Measurements from ENCODE around the gene SNCA.

Gene SNCA

GRCh38 chr4:89719536-89720090, 117.3 kb downstream of the SNCA start:
- Histone ChIP-seq H3K9me3 (replicated peaks in 1 of 11) (peaks cover 0 to 16% (median 0%) of the 10 kb centered on the region in 11 experiments; a peak in 5 of 22 replicates), H3K4me3 (no peak overlapping the region), H3K27ac (no peak overlapping the region), H3K4me1 (no peaks in the 10 kb centered on the region), H4K20me1 (no peaks in the 10 kb centered on the region), H3K27me3 (no peaks in the 10 kb centered on the region), H3K9ac (no peak overlapping the region), H3K4me2 (no peak overlapping the region), H3K36me3 (peaks cover 0 to 23% (median 0%) of the 10 kb centered on the region in 11 experiments; a peak in 6 of 22 replicates)
- no peak for TF ChIP-seq Cebpa-rat (IDR thresholded peaks at IDR 0.05)

GRCh38 chr4:89716893-89717292, 120.1 kb downstream of the SNCA start:
- Histone ChIP-seq H3K27me3 (no peaks in the 10 kb centered on the region), H3K4me2 (no peak overlapping the region), H3K9me3 (replicated peaks in 1 of 11) (peaks cover 0 to 16% (median 0%) of the 10 kb centered on the region in 11 experiments; a peak in 5 of 22 replicates), H3K4me1 (no peaks in the 10 kb centered on the region), H3K36me3 (peaks cover 0 to 8% (median 0%) of the 10 kb centered on the region in 11 experiments; a peak in 1 of 22 replicates), H3K27ac (no peak overlapping the region), H3K4me3 (no peak overlapping the region), H4K20me1 (no peaks in the 10 kb centered on the region), H3K9ac (no peak overlapping the region)
- TF ChIP-seq Cebpa-rat (IDR thresholded peaks at IDR 0.05) = no peak

GRCh38 chr4:89715631-89716030, 121.3 kb downstream of the SNCA start:
- Histone ChIP-seq H3K27me3 (no peaks in the 10 kb centered on the region), H4K20me1 (no peaks in the 10 kb centered on the region), H3K4me3 (no peak overlapping the region), H3K27ac (no peak overlapping the region), H3K36me3 (peaks cover 0 to 8% (median 0%) of the 10 kb centered on the region in 11 experiments; a peak in 1 of 22 replicates), H3K9ac (no peak overlapping the region), H3K4me1 (no peaks in the 10 kb centered on the region), H3K9me3 (replicated peaks in 1 of 11) (peaks cover 0 to 16% (median 0%) of the 10 kb centered on the region in 11 experiments; a peak in 5 of 22 replicates), H3K4me2 (no peak overlapping the region)
- TF ChIP-seq Cebpa-rat (IDR thresholded peaks at IDR 0.05) = no peak

- no peak overlapping the region for H3K27ac ChIP-seq
- no peak overlapping the region for H3K4me2 ChIP-seq
- H4K20me1 ChIP-seq = no peaks in the 10 kb centered on the region
Measured at GRCh38 chr4:89712827-89713226, 124.1 kb downstream of the SNCA start.

GRCh38 chr4:89712141-89712540, 124.8 kb downstream of the SNCA start:
- Histone ChIP-seq H3K9ac (no peak overlapping the region), H3K4me3 (no peak overlapping the region), H3K27me3 (no peaks in the 10 kb centered on the region), H3K9me3 (replicated peaks in 1 of 11) (no peaks in the 10 kb centered on the region), H3K27ac (no peak overlapping the region), H3K4me2 (no peak overlapping the region), H3K36me3 (no peaks in the 10 kb centered on the region), H3K4me1 (peaks cover 0 to 12% (median 6%) of the 10 kb centered on the region in 10 experiments; a peak in 14 of 20 replicates), H4K20me1 (no peaks in the 10 kb centered on the region)
- TF ChIP-seq Cebpa-rat (IDR thresholded peaks at IDR 0.05) = no peak

More at GRCh38 chr4:89712827-89713226, 124.1 kb downstream of the SNCA start:
- Histone ChIP-seq H3K9me3 (replicated peaks in 1 of 11) (no peaks in the 10 kb centered on the region), H3K4me3 (no peak overlapping the region), H3K27me3 (no peaks in the 10 kb centered on the region), H3K9ac (no peak overlapping the region), H3K4me1 (peaks cover 0 to 12% (median 6%) of the 10 kb centered on the region in 10 experiments; a peak in 14 of 20 replicates), H3K36me3 (no peaks in the 10 kb centered on the region)
- TF ChIP-seq Cebpa-rat (IDR thresholded peaks at IDR 0.05) = no peak

GRCh38 chr4:89708903-89709421, 128.0 kb downstream of the SNCA start:
- no peak for TF ChIP-seq Cebpa-rat (IDR thresholded peaks at IDR 0.05)
- H4K20me1 ChIP-seq = no peaks in the 10 kb centered on the region
- no peaks in the 10 kb centered on the region for H3K36me3 ChIP-seq
- H3K27me3 ChIP-seq = no peaks in the 10 kb centered on the region
- H3K4me1 ChIP-seq = peaks cover 0 to 12% (median 6%) of the 10 kb centered on the region in 10 experiments; a peak in 14 of 20 replicates
- no peak overlapping the region for H3K4me3 ChIP-seq
- peak overlapping the region in 6 of 11 experiments; percentile 25 to 69 (median 31); a peak in 8 of 22 replicates for H3K4me2 ChIP-seq
- no peaks in the 10 kb centered on the region for H3K9me3 ChIP-seq (replicated peaks in 1 of 11)
- no peak overlapping the region for H3K9ac ChIP-seq
- peak overlapping the region in 1 of 11 experiments; percentile 23; a peak in 3 of 22 replicates for H3K27ac ChIP-seq

- Histone ChIP-seq H3K9ac (no peak overlapping the region), H3K4me1 (peaks cover 0 to 12% (median 6%) of the 10 kb centered on the region in 10 experiments; a peak in 14 of 20 replicates), H3K4me2 (no peak overlapping the region), H3K4me3 (no peak overlapping the region), H3K9me3 (replicated peaks in 1 of 11) (no peaks in the 10 kb centered on the region), H4K20me1 (no peaks in the 10 kb centered on the region), H3K36me3 (no peaks in the 10 kb centered on the region), H3K27me3 (no peaks in the 10 kb centered on the region), H3K27ac (no peak overlapping the region)
- no peak for TF ChIP-seq Cebpa-rat (IDR thresholded peaks at IDR 0.05)
Measured at GRCh38 chr4:89707467-89707866, 129.5 kb downstream of the SNCA start.

GRCh38 chr4:89704651-89705395, 132.1 kb downstream of the SNCA start:
- H3K36me3 ChIP-seq = no peaks in the 10 kb centered on the region
- no peak for TF ChIP-seq Cebpa-rat (IDR thresholded peaks at IDR 0.05)
- H3K4me3 ChIP-seq = no peak overlapping the region
- H3K27ac ChIP-seq = no peak overlapping the region
- no peak overlapping the region for H3K4me2 ChIP-seq
- H3K27me3 ChIP-seq = no peaks in the 10 kb centered on the region
- no peaks in the 10 kb centered on the region for H3K9me3 ChIP-seq (replicated peaks in 1 of 11)
- H3K9ac ChIP-seq = no peak overlapping the region
- H3K4me1 ChIP-seq = peaks cover 0 to 12% (median 6%) of the 10 kb centered on the region in 10 experiments; a peak in 14 of 20 replicates
- H4K20me1 ChIP-seq = no peaks in the 10 kb centered on the region

- H3K36me3 ChIP-seq = no peaks in the 10 kb centered on the region
- H3K4me3 ChIP-seq = no peak overlapping the region
- no peaks in the 10 kb centered on the region for H4K20me1 ChIP-seq
- H3K9me3 ChIP-seq (replicated peaks in 1 of 11) = no peaks in the 10 kb centered on the region
- H3K27me3 ChIP-seq = no peaks in the 10 kb centered on the region
- H3K4me1 ChIP-seq = peaks cover 0 to 7% (median 3%) of the 10 kb centered on the region in 10 experiments; a peak in 14 of 20 replicates
- no peak overlapping the region for H3K9ac ChIP-seq
- TF ChIP-seq Cebpa-rat (IDR thresholded peaks at IDR 0.05) = no peak
- H3K27ac ChIP-seq = no peak overlapping the region
- H3K4me2 ChIP-seq = no peak overlapping the region
Measured at GRCh38 chr4:89703829-89704590, 133.0 kb downstream of the SNCA start.

All from BLaER1 treated with 17β-estradiol and CSF1 and Interleukin-3, amounts not matched to agents 10 nM and 100 nM (cell line).